NT2/D1 (cell line): ENCODE measurements around the gene DUSP21.

ENCODE experiments used
- DNase-seq: peaks from one replicate; pipeline ENCODE4 v3.0.0-alpha.2; 2011; ENCODE audit warnings: low read depth, low spot score
- H3K27me3 ChIP-seq: 2 replicates; pipeline ENCODE4 v1.6.0; 2011; ENCODE audit warnings: mild to moderate bottlenecking; ENCODE audit not compliant: insufficient read length, insufficient read depth
- H3K36me3 ChIP-seq: 2 replicates; pipeline ENCODE4 v1.6.1; 2011; ENCODE audit warnings: mild to moderate bottlenecking, low read length, mixed read lengths; ENCODE audit not compliant: insufficient read depth, insufficient read length
- H3K4me1 ChIP-seq: 2 replicates; pipeline ENCODE4 v1.5.1; 2011; ENCODE audit not compliant: insufficient read depth, insufficient read length
- H3K4me3 ChIP-seq: 2 replicates; pipeline ENCODE4 v1.5.1; 2011; ENCODE audit warnings: low read depth; ENCODE audit not compliant: insufficient read length
- H3K9ac ChIP-seq: 2 replicates; pipeline ENCODE4 v1.6.0; 2011; ENCODE audit warnings: low read depth; ENCODE audit not compliant: insufficient read length
- H3K9me3 ChIP-seq: 2 replicates; pipeline ENCODE4 v1.5.1; 2011; ENCODE audit warnings: mild to moderate bottlenecking, low read length; ENCODE audit not compliant: insufficient read depth
- SUZ12 ChIP-seq: IDR thresholded peaks from 2 replicates; pipeline ENCODE4 v1.6.1; 2011; ENCODE audit not compliant: insufficient read length, insufficient read depth; ENCODE audit errors: extremely low read depth
- YY1 ChIP-seq: IDR thresholded peaks from 2 replicates; pipeline ENCODE4 v1.6.1; 2011; ENCODE audit not compliant: insufficient read length, insufficient read depth
- ZNF274 ChIP-seq: IDR thresholded peaks from 2 replicates; pipeline ENCODE4 v1.6.1; 2011; ENCODE audit warnings: mild to moderate bottlenecking, low read depth, low read length

Gene DUSP21

GRCh38 chrX:44891642-44892041 is 47.8 kb downstream of the DUSP21 start:
- Histone ChIP-seq H3K9ac (no peak overlapping the region), H3K9me3 (no peaks in the 10 kb centered on the region), H3K27me3 (no peaks in the 10 kb centered on the region), H3K4me3 (no peak overlapping the region), H3K36me3 (no peaks in the 10 kb centered on the region), H3K4me1 (no peaks in the 10 kb centered on the region)
- no peak for DNase-seq
- TF ChIP-seq YY1 (no peak), SUZ12 (no peak), ZNF274 (no peak)
